H9 (cell line): ENCODE measurements around the gene PPP1R12A. TPM values are rescaled to one million over a fixed set of nuclear protein-coding genes. Genes with fewer than 3 reads are reported as not detected.

ENCODE experiments used
- DNase-seq: peaks from one replicate; pipeline ENCODE4 v3.0.0-alpha.2; 2017
- H2AFZ ChIP-seq: one replicate; pipeline ENCODE4 v1.6.1; 2013; ENCODE audit warnings: mild to moderate bottlenecking, low read length, control low read depth, moderate library complexity
- H2AK5ac ChIP-seq: 2 replicates; pipeline ENCODE4 v1.6.1; 2013; ENCODE audit warnings: low read length, control low read depth, mixed read lengths; ENCODE audit not compliant: insufficient read length
- H2BK120ac ChIP-seq: one replicate; pipeline ENCODE4 v1.6.1; 2013; ENCODE audit warnings: low read depth, mild to moderate bottlenecking, low read length, control low read depth, inconsistent platforms; ENCODE audit not compliant: poor library complexity, severe bottlenecking
- H2BK12ac ChIP-seq: 2 replicates; pipeline ENCODE4 v1.6.1; 2013; ENCODE audit warnings: low read length, control low read depth, mixed read lengths, low read depth; ENCODE audit not compliant: insufficient read length
- H2BK15ac ChIP-seq: 2 replicates; pipeline ENCODE4 v1.6.1; 2013; ENCODE audit warnings: low read depth, low read length, control low read depth
- H2BK20ac ChIP-seq: one replicate; pipeline ENCODE4 v1.6.1; 2013; ENCODE audit warnings: low read depth, mild to moderate bottlenecking, low read length, control low read depth, inconsistent platforms; ENCODE audit not compliant: poor library complexity, severe bottlenecking
- H2BK5ac ChIP-seq: 2 replicates; pipeline ENCODE4 v1.6.1; 2013; ENCODE audit warnings: low read length, control low read depth, mixed read lengths; ENCODE audit not compliant: insufficient read length
- H3K14ac ChIP-seq: 2 replicates; pipeline ENCODE4 v1.6.1; 2013; ENCODE audit warnings: low read length, control low read depth; ENCODE audit not compliant: insufficient read depth
- H3K18ac ChIP-seq: 2 replicates; pipeline ENCODE4 v1.6.1; 2013; ENCODE audit warnings: low read depth, mild to moderate bottlenecking, mixed read lengths, low read length, control low read depth; ENCODE audit not compliant: insufficient read length
- H3K23ac ChIP-seq: 2 replicates; pipeline ENCODE4 v1.6.1; 2013; ENCODE audit warnings: low read length, control low read depth, mixed read lengths, low read depth; ENCODE audit not compliant: insufficient read length
- H3K23me2 ChIP-seq: 2 replicates; pipeline ENCODE4 v1.6.1; 2013; ENCODE audit warnings: low read depth, mild to moderate bottlenecking, mixed read lengths, low read length, control low read depth; ENCODE audit not compliant: insufficient read length, poor library complexity, severe bottlenecking
- H3K27ac ChIP-seq: 2 replicates; pipeline ENCODE4 v1.5.1; 2013; ENCODE audit warnings: low read length, control low read depth, mixed read lengths, low read depth; ENCODE audit not compliant: insufficient read length
- H3K27me3 ChIP-seq: 2 replicates; pipeline ENCODE4 v1.6.1; 2013; ENCODE audit warnings: low read length, control low read depth, inconsistent platforms; ENCODE audit not compliant: insufficient read depth
- H3K4ac ChIP-seq: 2 replicates; pipeline ENCODE4 v1.6.1; 2013; ENCODE audit warnings: low read depth, mild to moderate bottlenecking, control low read depth, inconsistent platforms, low read length, moderate library complexity
- H3K4me1 ChIP-seq: 2 replicates; pipeline ENCODE4 v1.6.1; 2013; ENCODE audit warnings: low read length, control low read depth, inconsistent platforms; ENCODE audit not compliant: insufficient read depth
- H3K4me2 ChIP-seq: 2 replicates; pipeline ENCODE4 v1.6.1; 2013; ENCODE audit warnings: low read length, control low read depth, mixed read lengths; ENCODE audit not compliant: insufficient read length, insufficient read depth
- H3K56ac ChIP-seq: 2 replicates; pipeline ENCODE4 v1.6.1; 2013; ENCODE audit warnings: low read depth, mild to moderate bottlenecking, mixed read lengths, low read length, control low read depth; ENCODE audit not compliant: insufficient read length
- H3K79me1 ChIP-seq: 2 replicates; pipeline ENCODE4 v1.6.1; 2013; ENCODE audit warnings: low read depth, mild to moderate bottlenecking, moderate library complexity, low read length, control low read depth, inconsistent platforms; ENCODE audit not compliant: insufficient read depth, poor library complexity, severe bottlenecking
- H3K79me2 ChIP-seq: 2 replicates; pipeline ENCODE4 v1.6.1; 2013; ENCODE audit warnings: low read length, control low read depth, inconsistent platforms; ENCODE audit not compliant: insufficient read depth
- H3K9ac ChIP-seq: 2 replicates; pipeline ENCODE4 v1.6.1; 2013; ENCODE audit warnings: low read length, control low read depth, mixed read lengths; ENCODE audit not compliant: insufficient read length; ENCODE audit errors: extremely low read depth
- H3K9me3 ChIP-seq: one replicate; pipeline ENCODE4 v1.6.1; 2013; ENCODE audit warnings: low read depth, low read length, inconsistent platforms; ENCODE audit not compliant: control insufficient read depth
- H3T11ph ChIP-seq: one replicate; pipeline ENCODE4 v1.6.1; 2013; ENCODE audit warnings: mild to moderate bottlenecking, low read length, control low read depth, inconsistent platforms
- H4K20me1 ChIP-seq: one replicate; pipeline ENCODE4 v1.6.1; 2013; ENCODE audit not compliant: control insufficient read depth, insufficient read length, insufficient read depth
- H4K5ac ChIP-seq: 2 replicates; pipeline ENCODE4 v1.6.1; 2013; ENCODE audit warnings: low read depth, mild to moderate bottlenecking, mixed read lengths, low read length, control low read depth; ENCODE audit not compliant: insufficient read length
- H4K8ac ChIP-seq: replicated peaks from 2 replicates; pipeline ENCODE4 v1.6.1; 2013; ENCODE audit warnings: low read length, control low read depth, mixed read lengths, low read depth; ENCODE audit not compliant: insufficient read length
- H4K91ac ChIP-seq: 2 replicates; pipeline ENCODE4 v1.6.1; 2013; ENCODE audit warnings: low read depth, mild to moderate bottlenecking, moderate library complexity, mixed read lengths, low read length, control low read depth; ENCODE audit not compliant: insufficient read length
- H3K27ac Mint-ChIP-seq, 3 experiments: 2 replicates in 2 of 3; 3 replicates in 1 of 3; pipeline ENCODE4 v1.8.0; 2020 to 2021; ENCODE audit warnings: mixed read lengths in 3 of 3, mild to moderate bottlenecking in 1 of 3, moderate library complexity in 1 of 3
- H3K27me3 Mint-ChIP-seq: 2 replicates; pipeline ENCODE4 v1.8.0; 2021; ENCODE audit warnings: low read depth, mild to moderate bottlenecking, moderate library complexity, mixed read lengths
- H3K36me3 Mint-ChIP-seq, 3 experiments: 2 replicates in 2 of 3; 3 replicates in 1 of 3; pipeline ENCODE4 v1.8.0; 2020 to 2021; ENCODE audit warnings: low read depth in 3 of 3, mixed read lengths in 3 of 3; ENCODE audit not compliant: insufficient read depth in 1 of 3
- H3K4me1 Mint-ChIP-seq, 2 experiments: 2 replicates each; pipeline ENCODE4 v1.8.0; 2020; ENCODE audit warnings: mixed read lengths in 2 of 2
- H3K4me3 Mint-ChIP-seq, 2 experiments: 2 replicates in 1 of 2; 3 replicates in 1 of 2; pipeline ENCODE4 v1.8.0; 2020 to 2021; ENCODE audit warnings: mild to moderate bottlenecking in 2 of 2, mixed read lengths in 2 of 2, moderate library complexity in 1 of 2
- H3K9me3 Mint-ChIP-seq, 2 experiments: 2 replicates in 1 of 2; 3 replicates in 1 of 2; pipeline ENCODE4 v1.8.0; 2020; ENCODE audit warnings: mild to moderate bottlenecking in 2 of 2, mixed read lengths in 2 of 2, moderate library complexity in 1 of 2
- CTCF ChIP-seq: fragments of 200-600 bp; sonication (generic); conservative IDR thresholded peaks from 3 replicates; pipeline ENCODE4 v1.8.0; 2021; ENCODE audit warnings: antibody characterized with exemption, mild to moderate bottlenecking
- WGBS: extraction: QIAGEN DNeasy Blood & Tissue Kit; methylation state at CpG from one replicate; pipeline ENCODE4 v1.1.7; 2013; ENCODE audit warnings: missing lambda C conversion rate, low lambda C conversion rate, mixed read lengths; ENCODE audit not compliant: insufficient read length; ENCODE audit errors: extremely low coverage; 5-methylcytosine and 5-hydroxymethylcytosine counted together
- total RNA-seq: library from RNA; stranded (reverse); gene quantifications from 2 replicates; pipeline ENCODE4 v1.2.1, GENCODE V29; 2021

The PPP1R12A gene
- total RNA-seq, 1 experiment from 2014 or later: 93.5 TPM

- no peak for DNase-seq
- H3K9me3 Mint-ChIP-seq: peaks cover 0 to 6% of the 10 kb centered on the region in 2 experiments; a peak in 1 of 5 replicates
Measured at GRCh38 chr12:79764641-79765040, 170.3 kb downstream of the PPP1R12A start.

More at GRCh38 chr12:79764641-79765040, 170.3 kb downstream of the PPP1R12A start:
- H3K4me3 Mint-ChIP-seq: no peak overlapping the region
- Histone ChIP-seq H3K79me2 (no peaks in the 10 kb centered on the region), H4K8ac (no peak overlapping the region), H3K27ac (no peak overlapping the region), H2BK15ac (no peak overlapping the region), H3K14ac (no peak overlapping the region), H2AK5ac (no peak overlapping the region), H3K79me1 (no peaks in the 10 kb centered on the region), H3K4me2 (no peak overlapping the region), H4K91ac (no peak overlapping the region), H4K5ac (no peak overlapping the region), H3K9ac (no peak overlapping the region), H3K9me3 (no peaks in the 10 kb centered on the region), H3K18ac (no peak overlapping the region), H3K4me1 (no peaks in the 10 kb centered on the region), H3K23me2 (no peaks in the 10 kb centered on the region), H2BK120ac (no peak overlapping the region), H3K56ac (no peak overlapping the region), H2BK12ac (no peak overlapping the region), H2BK5ac (no peak overlapping the region), H3T11ph (no peak overlapping the region), H2AFZ (no peak overlapping the region), H3K4ac (no peak overlapping the region), H3K23ac (no peak overlapping the region), H2BK20ac (no peak overlapping the region), H3K27me3 (no peaks in the 10 kb centered on the region; the same call in 1 of the 2 replicates), H4K20me1 (no peaks in the 10 kb centered on the region)
- WGBS: no CpG with 5 or more reads among the region's 3 CpGs
- H3K27ac Mint-ChIP-seq: no peak overlapping the region
- H3K27me3 Mint-ChIP-seq: no peaks in the 10 kb centered on the region
- H3K4me1 Mint-ChIP-seq: peaks cover under 1 to 4% of the 10 kb centered on the region in 2 experiments; a peak in 2 of 4 replicates
- H3K36me3 Mint-ChIP-seq: no peaks in the 10 kb centered on the region
- no peak for TF ChIP-seq CTCF
